Naive B cell (primary cell): ENCODE results near the gene ZNF230. TPM values are rescaled to one million over a fixed set of nuclear protein-coding genes. Genes with fewer than 3 reads are reported as not detected.

Experiments
- ATAC-seq, 2 donors: fragments of 150-1000 bp; cut with Tn5 transposase; 2 replicates each; pipeline ENCODE4 v1.10.0; 2021; ENCODE audit warnings: low read depth in 2 of 2, mild to moderate bottlenecking in 2 of 2, moderate library complexity in 2 of 2
- DNase-seq: peaks from one replicate; pipeline ENCODE4 v3.0.0; 2022
- H3K27ac Mint-ChIP-seq, 6 donors: one replicate each; pipeline ENCODE4 v1.8.0; 2020 to 2022; ENCODE audit warnings: mild to moderate bottlenecking in 6 of 6, mixed read lengths in 6 of 6, moderate library complexity in 5 of 6, inconsistent platforms in 2 of 6
- H3K27me3 Mint-ChIP-seq, 3 donors: one replicate each; pipeline ENCODE4 v1.8.0; 2021 to 2022; ENCODE audit warnings: mixed read lengths in 3 of 3, mild to moderate bottlenecking in 1 of 3
- H3K36me3 Mint-ChIP-seq, 2 donors: one replicate each; pipeline ENCODE4 v1.8.0; 2020 to 2022; ENCODE audit warnings: mixed read lengths in 2 of 2, inconsistent platforms in 1 of 2, mild to moderate bottlenecking in 1 of 2
- H3K4me1 Mint-ChIP-seq, 3 donors: one replicate each; pipeline ENCODE4 v1.8.0; 2020 to 2022; ENCODE audit warnings: mixed read lengths in 3 of 3, inconsistent platforms in 1 of 3, mild to moderate bottlenecking in 1 of 3, moderate library complexity in 1 of 3
- H3K4me3 Mint-ChIP-seq, 8 donors: one replicate each; pipeline ENCODE4 v1.8.0; 2020 to 2022; ENCODE audit warnings: mild to moderate bottlenecking in 8 of 8, mixed read lengths in 8 of 8, moderate library complexity in 8 of 8, inconsistent platforms in 2 of 8
- H3K9me3 Mint-ChIP-seq, 7 donors: one replicate each; pipeline ENCODE4 v1.8.0; 2020 to 2022; ENCODE audit warnings: mixed read lengths in 7 of 7, mild to moderate bottlenecking in 5 of 7, inconsistent platforms in 2 of 7, moderate library complexity in 1 of 7
- polyA plus RNA-seq, 6 donors: library from polyadenylated mRNA; unstranded; fragments of 300-500 nt; fragmentation: Illumina TruSeq; gene quantifications; one replicate each; pipeline ENCODE4 v1.2.3, GENCODE V29; 2021; ENCODE audit warnings: low read depth in 6 of 6

ZNF230 gene
- 1 to 10 TPM; 1.9 to 8.8 (median 3.9) TPM for polyA plus RNA-seq

GRCh38 chr19:44002566-44003460, at the start of gene ZNF230:
TSS of gene ZNF230 (plus strand) at chr19:44002957. CDS start at chr19:44007079, 4,122 bp downstream.
- H3K4me3 Mint-ChIP-seq, result peak within 1 kb of the TSS; percentile 93 to 100 (median 99)
- peaks cover 19 to 39% (median 23%) of the 10 kb centered on the region in 7 donors for H3K9me3 Mint-ChIP-seq
- peaks cover 21 to 30% (median 22%) of the 10 kb centered on the region in 3 donors for H3K4me1 Mint-ChIP-seq
- ATAC-seq (peak; percentile 97 to 98), DNase-seq (peak; percentile 83)
- H3K27me3 Mint-ChIP-seq, result no peaks in the 10 kb centered on the region
- peaks cover 26 to 30% of the 10 kb centered on the region in 2 donors for H3K36me3 Mint-ChIP-seq
- H3K27ac Mint-ChIP-seq, result peak within 1 kb of the TSS; percentile 89 to 98 (median 98)

GRCh38 chr19:43956827-43957226, 45.9 kb upstream of the ZNF230 start:
- Mint-ChIP-seq H3K27me3 (no peaks in the 10 kb centered on the region), H3K36me3 (peaks cover 11 to 19% of the 10 kb centered on the region in 2 donors), H3K27ac (no peak overlapping the region), H3K4me1 (peaks cover 0 to 7% (median 0%) of the 10 kb centered on the region in 3 donors), H3K4me3 (no peak overlapping the region), H3K9me3 (peaks cover 0 to 52% (median 37%) of the 10 kb centered on the region in 7 donors)
- ATAC-seq (no peak), DNase-seq (no peak)

- no peaks in the 10 kb centered on the region for H3K4me1 Mint-ChIP-seq
- H3K27me3 Mint-ChIP-seq, result no peaks in the 10 kb centered on the region
- H3K9me3 Mint-ChIP-seq, result peaks cover 0 to 56% (median 42%) of the 10 kb centered on the region in 7 donors
- no peak overlapping the region for H3K4me3 Mint-ChIP-seq
- ATAC-seq (no peak), DNase-seq (no peak)
- no peak overlapping the region for H3K27ac Mint-ChIP-seq
- H3K36me3 Mint-ChIP-seq, result peaks cover 12 to 25% of the 10 kb centered on the region in 2 donors
Observed at GRCh38 chr19:43957891-43958290, 44.9 kb upstream of the ZNF230 start.

GRCh38 chr19:43960411-43960810, 42.3 kb upstream of the ZNF230 start:
- Mint-ChIP-seq H3K9me3 (peaks cover 8 to 78% (median 60%) of the 10 kb centered on the region in 7 donors), H3K4me1 (no peaks in the 10 kb centered on the region)
- no peak for ATAC-seq

GRCh38 chr19:43966079-43966694, 36.6 kb upstream of the ZNF230 start:
- no peaks in the 10 kb centered on the region for H3K27me3 Mint-ChIP-seq
- peaks cover 30 to 86% (median 72%) of the 10 kb centered on the region in 7 donors for H3K9me3 Mint-ChIP-seq
- H3K36me3 Mint-ChIP-seq, result peaks cover 40 to 60% of the 10 kb centered on the region in 2 donors
- ATAC-seq (no peak), DNase-seq (no peak)
- no peaks in the 10 kb centered on the region for H3K4me1 Mint-ChIP-seq
- H3K27ac Mint-ChIP-seq, result no peak overlapping the region
- no peak overlapping the region for H3K4me3 Mint-ChIP-seq

More at GRCh38 chr19:43960411-43960810, 42.3 kb upstream of the ZNF230 start:
- Mint-ChIP-seq H3K4me3 (no peak overlapping the region), H3K36me3 (peaks cover 16 to 38% of the 10 kb centered on the region in 2 donors), H3K27me3 (no peaks in the 10 kb centered on the region), H3K27ac (no peak overlapping the region)
- DNase-seq, result no peak

GRCh38 chr19:43976732-43977131, 26.0 kb upstream of the ZNF230 start:
- ATAC-seq (no peak), DNase-seq (no peak)
- Mint-ChIP-seq H3K27me3 (no peaks in the 10 kb centered on the region), H3K27ac (no peak overlapping the region), H3K9me3 (peaks cover 8 to 59% (median 43%) of the 10 kb centered on the region in 7 donors), H3K4me3 (no peak overlapping the region), H3K4me1 (no peaks in the 10 kb centered on the region), H3K36me3 (peaks cover 3 to 15% of the 10 kb centered on the region in 2 donors)

GRCh38 chr19:43983544-43983911, 19.2 kb upstream of the ZNF230 start:
- no peak for DNase-seq
- peaks cover 1 to 3% of the 10 kb centered on the region in 2 donors for H3K36me3 Mint-ChIP-seq
- H3K9me3 Mint-ChIP-seq, result peaks cover 0 to 5% (median under 1%) of the 10 kb centered on the region in 7 donors
- H3K4me3 Mint-ChIP-seq, result peak overlapping the region; percentile 75 to 100 (median 95)
- peak; percentile 4 to 22 for ATAC-seq
- peak overlapping the region in 3 of 6 donors; percentile 47 to 86 (median 83) for H3K27ac Mint-ChIP-seq
- peaks cover 5 to 25% (median 10%) of the 10 kb centered on the region in 3 donors for H3K4me1 Mint-ChIP-seq
- H3K27me3 Mint-ChIP-seq, result no peaks in the 10 kb centered on the region

- Mint-ChIP-seq H3K4me1 (peaks cover 5 to 25% (median 10%) of the 10 kb centered on the region in 3 donors), H3K36me3 (peaks cover 7 to 9% of the 10 kb centered on the region in 2 donors), H3K4me3 (peak within 1 kb of the TSS; percentile 91 to 100 (median 98)), H3K27me3 (no peaks in the 10 kb centered on the region), H3K9me3 (peaks cover 0 to 5% (median 0%) of the 10 kb centered on the region in 7 donors), H3K27ac (peak within 1 kb of the TSS; percentile 86 to 96 (median 94))
- DNase-seq (peak; percentile 68), ATAC-seq (peak; percentile 86 to 90)
Observed at GRCh38 chr19:43983912-43984686, 18.7 kb upstream of the ZNF230 start, which contains the start of gene ZNF155. TSS of gene ZNF155 (plus strand) at chr19:43984188. CDS start at chr19:43988544, 4,356 bp downstream.

GRCh38 chr19:43984687-43985000, 18.1 kb upstream of the ZNF230 start:
- Mint-ChIP-seq H3K4me3 (peak overlapping the region; percentile 91 to 100 (median 98)), H3K27me3 (no peaks in the 10 kb centered on the region), H3K4me1 (peaks cover 5 to 25% (median 10%) of the 10 kb centered on the region in 3 donors), H3K36me3 (peaks cover 12 to 14% of the 10 kb centered on the region in 2 donors), H3K9me3 (peaks cover 0 to 5% (median 0%) of the 10 kb centered on the region in 7 donors), H3K27ac (peak overlapping the region in 4 of 6 donors; percentile 74 to 93 (median 88))
- DNase-seq, result no peak
- no peak for ATAC-seq

- ATAC-seq (no peak), DNase-seq (no peak)
- H3K36me3 Mint-ChIP-seq, result peaks cover 28 to 34% of the 10 kb centered on the region in 2 donors
- peak overlapping the region in 1 of 8 donors; percentile 0 for H3K4me3 Mint-ChIP-seq
- no peak overlapping the region for H3K27ac Mint-ChIP-seq
- peaks cover 0 to 24% (median 14%) of the 10 kb centered on the region in 7 donors for H3K9me3 Mint-ChIP-seq
- no peaks in the 10 kb centered on the region for H3K27me3 Mint-ChIP-seq
- H3K4me1 Mint-ChIP-seq, result peaks cover 8 to 11% (median 10%) of the 10 kb centered on the region in 3 donors
Observed at GRCh38 chr19:43997631-43998290, 5.0 kb upstream of the ZNF230 start.

GRCh38 chr19:44002212-44002565, 568 bp upstream of the ZNF230 start:
- Mint-ChIP-seq H3K4me3 (peak overlapping the region; percentile 93 to 100 (median 99)), H3K9me3 (peaks cover 13 to 33% (median 17%) of the 10 kb centered on the region in 7 donors), H3K36me3 (peaks cover 21 to 27% of the 10 kb centered on the region in 2 donors), H3K4me1 (peaks cover 19 to 29% (median 22%) of the 10 kb centered on the region in 3 donors), H3K27ac (peak overlapping the region in 5 of 6 donors; percentile 9 to 98 (median 95)), H3K27me3 (no peaks in the 10 kb centered on the region)
- no peak for DNase-seq
- no peak for ATAC-seq

GRCh38 chr19:44003461-44004009, 778 bp downstream of the ZNF230 start:
- Mint-ChIP-seq H3K9me3 (peaks cover 15 to 38% (median 27%) of the 10 kb centered on the region in 7 donors), H3K27ac (peak overlapping the region; percentile 89 to 98 (median 98)), H3K4me3 (peak overlapping the region; percentile 93 to 100 (median 99)), H3K4me1 (peaks cover 21 to 30% (median 22%) of the 10 kb centered on the region in 3 donors), H3K27me3 (no peaks in the 10 kb centered on the region), H3K36me3 (peaks cover 27 to 29% of the 10 kb centered on the region in 2 donors)
- DNase-seq (no peak), ATAC-seq (peak in 1 of 2 donors; percentile 17)
